LNCAP (cell line): ENCODE data around the gene NAA25.

Experiments used
- CTCF ChIP-seq: fragments of 450-650 bp; IDR thresholded peaks from 2 replicates; pipeline ENCODE4 v1.5.1; 2017; ENCODE audit warnings: mild to moderate bottlenecking

Gene NAA25

DNA sequence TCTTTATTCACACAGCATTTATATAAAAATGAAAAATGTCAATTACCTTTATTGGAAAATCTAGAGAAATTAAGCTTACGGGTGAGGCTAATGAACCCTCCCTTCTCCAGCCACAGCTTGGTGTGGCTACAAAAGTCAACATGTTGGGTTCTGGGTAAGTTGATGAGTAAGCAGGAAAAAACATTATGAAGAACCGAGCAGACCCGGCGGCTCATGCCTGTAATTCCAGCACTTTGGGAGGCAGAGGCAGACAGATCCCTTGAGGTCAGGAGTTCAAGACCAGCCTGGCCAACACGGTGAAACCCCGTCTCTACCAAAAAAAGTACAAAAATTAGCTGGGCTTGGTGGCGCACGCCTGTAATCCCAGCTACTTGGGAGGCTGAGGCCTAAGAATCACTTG is 10.9 kb downstream of the NAA25 start:
- TF ChIP-seq CTCF, result no peak

DNA sequence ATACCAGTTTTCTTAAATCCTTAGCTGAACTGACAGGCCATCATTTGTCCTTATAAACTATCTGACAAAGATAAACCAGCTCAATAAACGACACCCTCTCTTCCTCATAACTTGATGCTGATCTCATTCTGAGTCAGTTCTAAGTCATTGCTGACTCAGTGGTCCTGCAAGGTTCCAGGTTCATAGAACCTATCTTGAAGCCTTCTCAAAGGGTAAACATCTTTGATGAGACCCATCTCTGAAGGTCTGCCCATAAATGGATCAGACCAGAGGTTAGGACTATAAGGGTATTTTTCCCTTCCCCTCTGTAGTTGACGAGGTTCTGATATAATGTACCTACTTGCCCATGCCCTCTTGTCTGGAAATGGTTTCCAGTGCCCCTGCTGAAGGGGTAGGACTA is 11.9 kb downstream of the NAA25 start:
- no peak for TF ChIP-seq CTCF

GRCh38 chr12:112096070-112096469 is 12.5 kb downstream of the NAA25 start:
- TF ChIP-seq CTCF, result no peak

GRCh38 chr12:112091563-112091962 is 17.0 kb downstream of the NAA25 start:
- no peak for TF ChIP-seq CTCF

DNA sequence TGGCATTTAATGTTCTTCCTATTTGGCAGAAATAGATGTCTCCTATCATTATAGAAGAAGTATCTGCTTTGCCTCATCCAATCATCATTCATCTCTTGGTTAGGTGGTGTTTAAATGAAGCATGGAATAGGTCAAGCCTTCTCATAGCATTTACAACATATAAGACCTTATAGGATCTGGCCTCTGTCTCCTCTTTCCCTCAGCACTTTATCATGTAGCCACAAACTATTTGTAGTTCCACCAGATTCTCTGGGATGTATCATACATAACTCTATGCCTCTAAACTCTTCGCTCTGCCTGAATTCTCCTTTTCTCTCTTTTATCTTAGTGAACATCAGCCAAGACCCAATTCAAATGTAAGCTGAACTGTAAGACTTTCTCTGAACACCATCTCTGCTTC is 20.7 kb downstream of the NAA25 start:
- TF ChIP-seq CTCF, result no peak

DNA sequence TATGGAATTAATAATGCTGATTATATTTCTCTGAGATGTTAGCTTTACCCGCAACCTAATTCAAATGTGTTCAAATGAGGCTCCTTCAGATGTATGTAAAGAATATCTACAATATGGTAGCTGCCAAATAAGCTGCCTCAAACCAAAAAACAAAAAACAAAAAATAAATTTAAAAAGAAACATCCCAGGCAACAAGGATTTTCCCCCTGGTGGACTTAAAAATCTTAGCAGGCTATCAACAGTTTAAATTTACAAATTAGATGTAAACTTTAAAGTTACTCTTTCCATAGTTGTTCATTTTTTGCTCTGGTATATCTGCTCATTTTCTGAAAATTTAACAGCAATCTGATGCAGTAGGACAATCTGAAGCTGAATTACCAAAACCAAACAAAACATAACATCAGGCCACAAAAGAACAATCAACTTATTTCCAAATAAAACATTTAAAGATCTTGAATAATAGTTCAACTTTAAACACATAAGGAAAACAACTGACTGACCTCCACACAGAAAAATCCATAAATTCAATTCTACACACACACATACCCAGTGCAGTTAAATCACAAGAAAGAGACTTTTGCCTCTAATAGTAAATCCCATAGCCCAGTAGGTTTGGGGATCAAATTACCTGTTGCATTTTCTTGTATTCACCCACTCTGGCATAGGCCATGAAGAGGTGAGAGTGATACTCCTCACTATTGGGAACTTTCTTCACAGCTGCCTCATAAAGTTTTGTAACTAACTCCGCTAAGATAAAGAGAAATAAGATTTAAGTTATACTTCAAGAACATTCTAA is 21.3 kb downstream of the NAA25 start:
- no peak for TF ChIP-seq CTCF

- no peak for TF ChIP-seq CTCF
Measured at GRCh38 chr12:112066566-112066965, 42.0 kb downstream of the NAA25 start.

DNA sequence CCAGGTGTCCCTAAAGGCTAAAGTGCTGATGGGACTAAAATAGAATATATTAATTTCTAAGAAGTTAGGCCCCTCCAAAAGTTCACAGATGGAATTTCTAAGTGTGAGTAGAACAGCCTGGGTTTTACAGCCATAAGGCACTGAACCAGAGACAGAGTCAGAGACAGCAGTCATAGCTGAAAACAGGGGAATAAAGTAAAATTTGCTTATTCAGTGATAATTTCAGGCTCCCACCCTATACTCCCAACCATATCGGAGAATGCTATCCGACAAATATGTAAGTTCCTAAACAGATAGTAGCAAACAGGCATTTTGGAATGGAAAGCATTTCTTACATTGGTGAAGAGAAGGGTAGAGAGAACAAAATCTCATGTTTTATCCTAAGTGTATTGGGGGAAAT is 45.3 kb downstream of the NAA25 start:
- no peak for TF ChIP-seq CTCF
